HL-60 (cell line): ENCODE data around the gene CTAGE1.

Source experiments
- DNase-seq, 2 experiments: peaks; one replicate each; pipeline ENCODE4 v3.0.0-alpha.2; 2010 to 2020; ENCODE audit warnings: low read depth in 1 of 2, low spot score in 1 of 2
- H3K27ac ChIP-seq: fragments of 250-450 bp; sonication (Bioruptor Pico); replicated peaks from 2 replicates; pipeline ENCODE4 v1.5.1; 2020; ENCODE audit warnings: mild to moderate bottlenecking, moderate library complexity
- H3K27me3 ChIP-seq: fragments of 250-450 bp; sonication (Bioruptor Pico); 2 replicates; pipeline ENCODE4 v1.5.1; 2021; ENCODE audit warnings: mild to moderate bottlenecking, moderate library complexity; ENCODE audit not compliant: insufficient read depth, poor library complexity, severe bottlenecking
- H3K4me3 ChIP-seq: replicated peaks from 2 replicates; pipeline ENCODE4 v1.5.1; 2011; ENCODE audit warnings: mild to moderate bottlenecking, control low read depth, low read length; ENCODE audit not compliant: insufficient read depth
- GABPA ChIP-seq: IDR thresholded peaks from 2 replicates; pipeline ENCODE4 v1.6.1; 2012; ENCODE audit warnings: low read depth
- POLR2AphosphoS5 ChIP-seq: IDR thresholded peaks from 2 replicates; pipeline ENCODE4 v1.6.1; 2012; ENCODE audit warnings: low read depth
- SPI1 ChIP-seq: IDR thresholded peaks from 2 replicates; pipeline ENCODE4 v1.6.1; 2012; ENCODE audit warnings: low read depth, mild to moderate bottlenecking, borderline replicate concordance
- TF ChIP-seq, protein P1 (sequence below): IDR thresholded peaks from one replicate; pipeline ENCODE4 v1.5.1; 2011; ENCODE audit warnings: low read length, control low read depth, inconsistent platforms; ENCODE audit not compliant: insufficient read depth
- TF ChIP-seq, protein P2 (sequence below): IDR thresholded peaks from 2 replicates; pipeline ENCODE4 v1.6.1; 2012; ENCODE audit warnings: low read depth; ENCODE audit not compliant: insufficient replicate concordance

The CTAGE1 gene

DNA sequence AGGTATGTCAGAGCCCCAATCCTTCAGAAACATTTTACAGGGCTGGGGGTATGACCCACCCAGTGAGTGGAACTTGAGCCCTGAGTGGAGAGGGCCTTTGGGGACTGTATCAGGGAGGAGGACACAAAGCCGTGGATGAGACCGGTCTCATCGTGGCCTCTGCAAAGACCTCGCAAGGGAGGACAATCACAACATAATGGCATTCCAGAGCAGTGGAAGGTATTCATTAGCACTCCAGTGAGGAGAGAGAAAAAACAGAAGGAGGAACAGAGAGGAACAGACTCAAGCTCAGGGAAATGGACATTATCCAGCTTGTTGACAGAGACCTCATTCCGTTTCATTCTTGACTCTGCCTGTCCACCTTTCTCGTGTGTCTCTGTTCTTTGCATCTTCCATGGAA, 38.8 kb upstream of the CTAGE1 start:
- no peak for TF ChIP-seq SPI1
- TF ChIP-seq, protein P1, sequence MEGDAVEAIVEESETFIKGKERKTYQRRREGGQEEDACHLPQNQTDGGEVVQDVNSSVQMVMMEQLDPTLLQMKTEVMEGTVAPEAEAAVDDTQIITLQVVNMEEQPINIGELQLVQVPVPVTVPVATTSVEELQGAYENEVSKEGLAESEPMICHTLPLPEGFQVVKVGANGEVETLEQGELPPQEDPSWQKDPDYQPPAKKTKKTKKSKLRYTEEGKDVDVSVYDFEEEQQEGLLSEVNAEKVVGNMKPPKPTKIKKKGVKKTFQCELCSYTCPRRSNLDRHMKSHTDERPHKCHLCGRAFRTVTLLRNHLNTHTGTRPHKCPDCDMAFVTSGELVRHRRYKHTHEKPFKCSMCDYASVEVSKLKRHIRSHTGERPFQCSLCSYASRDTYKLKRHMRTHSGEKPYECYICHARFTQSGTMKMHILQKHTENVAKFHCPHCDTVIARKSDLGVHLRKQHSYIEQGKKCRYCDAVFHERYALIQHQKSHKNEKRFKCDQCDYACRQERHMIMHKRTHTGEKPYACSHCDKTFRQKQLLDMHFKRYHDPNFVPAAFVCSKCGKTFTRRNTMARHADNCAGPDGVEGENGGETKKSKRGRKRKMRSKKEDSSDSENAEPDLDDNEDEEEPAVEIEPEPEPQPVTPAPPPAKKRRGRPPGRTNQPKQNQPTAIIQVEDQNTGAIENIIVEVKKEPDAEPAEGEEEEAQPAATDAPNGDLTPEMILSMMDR, result no peak
- no peak for TF ChIP-seq GABPA
- TF ChIP-seq POLR2AphosphoS5, result no peak
- TF ChIP-seq, protein P2, sequence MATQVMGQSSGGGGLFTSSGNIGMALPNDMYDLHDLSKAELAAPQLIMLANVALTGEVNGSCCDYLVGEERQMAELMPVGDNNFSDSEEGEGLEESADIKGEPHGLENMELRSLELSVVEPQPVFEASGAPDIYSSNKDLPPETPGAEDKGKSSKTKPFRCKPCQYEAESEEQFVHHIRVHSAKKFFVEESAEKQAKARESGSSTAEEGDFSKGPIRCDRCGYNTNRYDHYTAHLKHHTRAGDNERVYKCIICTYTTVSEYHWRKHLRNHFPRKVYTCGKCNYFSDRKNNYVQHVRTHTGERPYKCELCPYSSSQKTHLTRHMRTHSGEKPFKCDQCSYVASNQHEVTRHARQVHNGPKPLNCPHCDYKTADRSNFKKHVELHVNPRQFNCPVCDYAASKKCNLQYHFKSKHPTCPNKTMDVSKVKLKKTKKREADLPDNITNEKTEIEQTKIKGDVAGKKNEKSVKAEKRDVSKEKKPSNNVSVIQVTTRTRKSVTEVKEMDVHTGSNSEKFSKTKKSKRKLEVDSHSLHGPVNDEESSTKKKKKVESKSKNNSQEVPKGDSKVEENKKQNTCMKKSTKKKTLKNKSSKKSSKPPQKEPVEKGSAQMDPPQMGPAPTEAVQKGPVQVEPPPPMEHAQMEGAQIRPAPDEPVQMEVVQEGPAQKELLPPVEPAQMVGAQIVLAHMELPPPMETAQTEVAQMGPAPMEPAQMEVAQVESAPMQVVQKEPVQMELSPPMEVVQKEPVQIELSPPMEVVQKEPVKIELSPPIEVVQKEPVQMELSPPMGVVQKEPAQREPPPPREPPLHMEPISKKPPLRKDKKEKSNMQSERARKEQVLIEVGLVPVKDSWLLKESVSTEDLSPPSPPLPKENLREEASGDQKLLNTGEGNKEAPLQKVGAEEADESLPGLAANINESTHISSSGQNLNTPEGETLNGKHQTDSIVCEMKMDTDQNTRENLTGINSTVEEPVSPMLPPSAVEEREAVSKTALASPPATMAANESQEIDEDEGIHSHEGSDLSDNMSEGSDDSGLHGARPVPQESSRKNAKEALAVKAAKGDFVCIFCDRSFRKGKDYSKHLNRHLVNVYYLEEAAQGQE, result no peak
- H3K4me3 ChIP-seq, result no peak overlapping the region
- peaks cover 10% of the 10 kb centered on the region for H3K27me3 ChIP-seq
- no peak for DNase-seq
- no peak overlapping the region for H3K27ac ChIP-seq

DNA sequence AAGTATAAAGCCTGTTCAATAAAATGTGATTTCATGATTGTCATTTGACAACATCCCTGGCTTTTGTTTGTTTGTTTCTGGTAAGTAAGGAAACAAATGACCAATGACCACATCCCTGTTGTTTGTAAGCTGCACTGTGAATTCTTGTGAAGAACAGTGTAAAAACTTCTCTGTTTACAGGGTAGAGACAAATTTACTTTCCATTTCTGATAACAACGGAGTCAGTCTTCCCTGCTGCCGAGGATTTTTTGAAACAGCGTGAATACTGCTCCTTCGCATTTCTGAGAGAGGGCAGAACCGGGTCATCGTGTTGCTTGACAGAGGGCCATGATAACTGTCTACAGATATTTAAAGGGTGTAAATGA, 38.4 kb upstream of the CTAGE1 start:
- DNase-seq, result no peak
- H3K27ac ChIP-seq, result no peak overlapping the region
- H3K27me3 ChIP-seq, result peaks cover 6% of the 10 kb centered on the region
- TF ChIP-seq, protein P2, result no peak
- TF ChIP-seq SPI1, result no peak
- no peak for TF ChIP-seq POLR2AphosphoS5
- TF ChIP-seq, protein P1, result no peak
- no peak overlapping the region for H3K4me3 ChIP-seq

DNA sequence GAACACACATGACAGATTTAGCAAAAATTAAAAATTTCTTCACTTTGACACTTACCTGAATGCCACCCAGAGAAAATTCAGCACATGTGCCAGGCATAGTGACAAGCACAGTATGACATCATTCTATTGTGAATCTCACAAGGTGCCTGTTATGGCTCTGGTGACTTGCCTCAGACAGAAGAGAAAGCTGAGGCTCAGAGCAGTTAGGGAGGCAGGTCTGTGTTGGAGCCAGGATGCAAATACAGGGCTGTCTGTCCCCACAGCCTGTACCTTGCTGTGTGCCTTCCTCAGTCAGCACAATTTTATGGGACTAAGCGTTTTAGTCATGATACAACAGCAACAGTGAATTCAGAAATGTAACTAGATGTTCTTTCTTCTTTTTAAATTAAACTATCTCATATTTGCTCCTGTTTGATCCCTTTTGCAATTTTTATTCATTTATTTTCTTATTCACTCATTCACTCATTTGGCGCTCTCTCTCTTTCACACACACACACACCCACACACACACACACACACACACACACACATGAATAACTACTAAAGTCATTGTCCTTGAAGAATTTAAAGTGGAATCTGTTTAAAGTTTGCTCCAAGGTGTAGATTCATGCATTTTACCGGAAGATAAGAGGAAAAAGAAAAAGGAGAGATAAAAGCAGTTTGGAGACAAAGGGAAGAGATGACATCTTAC, 37.9 kb upstream of the CTAGE1 start:
- H3K27me3 ChIP-seq, result peaks cover under 1% of the 10 kb centered on the region
- H3K27ac ChIP-seq, result no peak overlapping the region
- TF ChIP-seq POLR2AphosphoS5 (no peak), GABPA (no peak), SPI1 (no peak)
- TF ChIP-seq, protein P2, result no peak
- TF ChIP-seq, protein P1, result no peak
- DNase-seq, result no peak
- H3K4me3 ChIP-seq, result no peak overlapping the region
